Mammary epithelial cell (primary cell): ENCODE data around the gene LRRC43.

Experiments
- EZH2 ChIP-seq: IDR thresholded peaks from 2 replicates; pipeline ENCODE4 v1.6.1; 2012; ENCODE audit warnings: low read length, inconsistent platforms, borderline replicate concordance
- TF ChIP-seq, protein P1 (sequence below), 2 donors: IDR thresholded peaks in 1 of 2; conservative IDR thresholded peaks in 1 of 2; 2 replicates each; pipeline ENCODE4 v1.5.1; 2011 to 2012; ENCODE audit warnings: inconsistent platforms in 2 of 2, low read length in 2 of 2, mild to moderate bottlenecking in 2 of 2, control low read depth in 1 of 2, low read depth in 1 of 2; ENCODE audit not compliant: insufficient read depth in 1 of 2; ENCODE audit errors: extremely low read depth in 1 of 2

DNA sequence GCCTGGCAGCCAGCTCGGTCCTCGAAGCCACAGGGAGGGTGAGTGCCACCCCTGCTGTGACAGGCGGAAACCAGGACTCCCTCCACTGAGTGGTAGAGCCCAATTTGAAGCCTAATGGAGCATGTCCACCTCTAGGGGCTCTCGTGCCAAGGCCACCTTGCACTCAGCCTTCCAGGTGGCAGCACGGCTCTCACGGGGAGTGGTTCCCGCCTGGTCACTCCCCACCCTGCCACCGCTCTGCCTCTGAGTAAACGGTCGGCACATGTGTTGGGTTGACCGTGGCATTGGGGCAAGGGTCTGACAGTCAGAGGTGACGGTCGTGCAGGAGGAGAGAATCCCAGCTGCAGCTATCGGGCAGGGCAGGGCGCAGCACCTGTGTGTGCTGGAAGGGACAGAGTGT lies 43.7 kb upstream of the LRRC43 start:
- TF ChIP-seq, protein P1, sequence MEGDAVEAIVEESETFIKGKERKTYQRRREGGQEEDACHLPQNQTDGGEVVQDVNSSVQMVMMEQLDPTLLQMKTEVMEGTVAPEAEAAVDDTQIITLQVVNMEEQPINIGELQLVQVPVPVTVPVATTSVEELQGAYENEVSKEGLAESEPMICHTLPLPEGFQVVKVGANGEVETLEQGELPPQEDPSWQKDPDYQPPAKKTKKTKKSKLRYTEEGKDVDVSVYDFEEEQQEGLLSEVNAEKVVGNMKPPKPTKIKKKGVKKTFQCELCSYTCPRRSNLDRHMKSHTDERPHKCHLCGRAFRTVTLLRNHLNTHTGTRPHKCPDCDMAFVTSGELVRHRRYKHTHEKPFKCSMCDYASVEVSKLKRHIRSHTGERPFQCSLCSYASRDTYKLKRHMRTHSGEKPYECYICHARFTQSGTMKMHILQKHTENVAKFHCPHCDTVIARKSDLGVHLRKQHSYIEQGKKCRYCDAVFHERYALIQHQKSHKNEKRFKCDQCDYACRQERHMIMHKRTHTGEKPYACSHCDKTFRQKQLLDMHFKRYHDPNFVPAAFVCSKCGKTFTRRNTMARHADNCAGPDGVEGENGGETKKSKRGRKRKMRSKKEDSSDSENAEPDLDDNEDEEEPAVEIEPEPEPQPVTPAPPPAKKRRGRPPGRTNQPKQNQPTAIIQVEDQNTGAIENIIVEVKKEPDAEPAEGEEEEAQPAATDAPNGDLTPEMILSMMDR (conservative IDR thresholded peaks at IDR 0.05 in 1 of 2, IDR thresholded peaks at IDR 0.05 in 1 of 2; ENCODE audit: extremely low read depth in 1 of 2, insufficient read depth in 1 of 2, low read depth in 1 of 2, low read length in 2 of 2), result no peak
- no peak for TF ChIP-seq EZH2
